NCI-H1048 (cell line): ENCODE results near the gene LAD1.

Experiments
- DNase-seq: peaks from one replicate; lab custom pipeline; 2025; lab: John Stamatoyannopoulos, UW

LAD1 gene

GRCh38 chr1:201363467-201363866, 35.7 kb downstream of the LAD1 start:
- no peak for DNase-seq

GRCh38 chr1:201362906-201363305, 36.2 kb downstream of the LAD1 start:
- DNase-seq, result no peak

- DNase-seq, result peak; percentile 34
Observed at GRCh38 chr1:201361652-201362504, 37.2 kb downstream of the LAD1 start.

DNA sequence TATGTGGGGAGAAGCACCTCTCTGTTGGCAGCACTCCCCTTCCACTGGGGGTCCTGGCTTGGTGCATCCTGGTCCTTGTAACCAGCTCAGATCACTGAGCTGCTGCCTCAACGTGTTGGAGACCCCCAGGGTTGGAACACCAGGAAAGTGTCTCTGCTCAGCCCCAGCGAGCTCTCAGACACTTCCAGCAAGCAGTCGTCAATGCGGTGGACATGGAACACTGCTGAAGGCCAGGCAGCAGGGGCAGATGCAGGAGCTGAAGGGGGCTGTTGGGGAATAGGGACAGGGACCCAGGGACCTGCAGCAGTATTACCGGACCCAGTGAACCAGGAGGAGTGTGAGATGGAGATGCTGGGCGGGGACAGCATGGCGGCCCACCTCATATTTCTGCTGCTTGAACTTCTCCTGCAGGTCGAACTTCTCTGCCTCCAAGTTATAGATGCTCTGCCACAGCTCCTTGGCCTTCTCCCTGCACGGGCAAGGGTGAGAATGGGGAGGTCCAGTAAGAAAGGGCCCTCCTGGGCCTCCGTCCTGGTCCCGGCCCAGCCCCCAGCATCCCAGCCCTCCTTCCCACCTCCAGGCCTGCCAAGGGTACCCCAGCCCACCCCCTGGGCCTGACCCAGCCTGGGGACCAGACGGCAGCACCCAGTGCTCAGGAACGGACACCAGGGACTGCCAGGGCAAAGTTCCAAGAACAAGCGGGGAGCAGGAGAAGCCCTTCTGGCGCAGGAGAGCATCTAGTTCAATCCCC, 38.0 kb downstream of the LAD1 start:
- no peak for DNase-seq

DNA sequence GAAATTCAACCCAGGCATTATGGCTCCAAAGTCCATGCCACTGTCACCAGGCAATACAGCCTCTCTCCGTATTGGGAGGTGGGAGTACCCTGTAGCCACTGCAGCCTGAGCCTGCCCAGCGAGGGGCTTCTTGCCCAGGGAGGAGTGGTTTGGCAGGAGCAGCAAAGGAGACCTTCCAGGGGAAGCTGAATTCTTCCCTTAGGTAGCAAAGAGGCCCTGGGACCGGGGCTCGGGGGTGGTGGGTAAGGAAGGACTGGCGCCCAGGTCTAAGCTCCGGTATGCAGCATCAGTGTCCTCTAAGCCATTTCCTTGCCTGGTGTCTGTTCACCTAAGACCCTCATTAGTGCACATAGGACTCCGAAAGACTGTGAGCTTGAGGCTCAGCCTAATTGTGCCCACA, 38.6 kb downstream of the LAD1 start:
- DNase-seq, result no peak

- DNase-seq, result no peak
Observed at GRCh38 chr1:201359873-201360210, 39.3 kb downstream of the LAD1 start.

- DNase-seq, result no peak
Observed at GRCh38 chr1:201359031-201359872, 39.9 kb downstream of the LAD1 start.

GRCh38 chr1:201358596-201358995, 40.5 kb downstream of the LAD1 start:
- no peak for DNase-seq

DNA sequence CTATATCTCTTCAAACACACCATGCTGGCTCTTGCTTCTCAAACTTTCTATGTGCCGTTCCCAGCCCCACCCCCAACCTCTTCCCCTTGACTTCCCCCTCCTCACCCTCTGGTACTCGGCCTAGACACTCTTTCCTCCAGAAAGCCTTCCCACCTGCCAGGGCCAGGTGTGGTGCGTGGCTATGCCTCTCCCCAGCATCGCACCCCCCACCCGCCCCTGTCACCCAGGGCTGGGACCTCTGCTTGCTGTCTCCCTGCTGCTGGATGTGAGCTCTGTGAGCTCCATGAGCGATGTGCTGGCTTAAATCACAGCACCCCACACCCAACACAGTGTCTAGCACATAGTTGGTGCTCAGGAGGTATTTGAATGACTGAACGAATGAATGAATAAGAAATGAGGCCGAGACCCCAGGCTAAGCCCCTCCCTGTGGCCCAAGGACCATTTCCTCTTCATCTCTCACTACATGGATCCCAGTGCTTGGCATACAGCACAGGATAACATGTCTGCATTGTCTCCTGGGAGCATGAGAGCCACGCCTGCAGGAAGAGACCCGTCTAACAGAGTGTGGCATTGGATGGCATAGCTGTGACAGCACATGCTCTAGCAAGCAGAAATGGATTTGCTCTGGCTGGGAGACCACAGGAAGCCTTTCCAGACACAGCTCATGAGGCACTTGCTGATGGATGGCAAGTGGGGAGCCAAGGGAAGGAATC, 41.3 kb downstream of the LAD1 start:
- DNase-seq, result no peak

- no peak for DNase-seq
Observed at GRCh38 chr1:201357211-201357610, 41.9 kb downstream of the LAD1 start.

GRCh38 chr1:201356701-201357100, 42.4 kb downstream of the LAD1 start:
- DNase-seq, result no peak

DNA sequence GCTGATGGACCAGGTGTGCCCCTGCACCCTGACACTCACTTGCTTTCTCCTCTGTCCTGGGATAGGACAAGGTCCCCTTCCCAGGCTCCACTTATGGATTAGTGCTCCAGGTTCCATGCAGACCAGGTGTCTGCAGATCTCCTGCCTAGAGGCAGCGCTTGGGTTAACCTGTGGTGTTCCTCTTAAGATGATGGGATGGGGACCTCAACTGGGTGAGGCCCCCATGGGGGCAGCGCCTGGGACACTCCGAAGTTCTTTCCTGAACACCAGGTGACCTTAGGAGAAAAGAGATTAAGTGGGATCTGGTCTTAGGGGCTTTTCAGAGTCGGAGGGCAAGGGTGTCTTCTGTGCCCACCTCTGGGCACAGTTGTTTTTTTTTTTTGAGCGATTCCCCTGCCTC, 42.9 kb downstream of the LAD1 start:
- no peak for DNase-seq

- no peak for DNase-seq
Observed at GRCh38 chr1:201355471-201355870, 43.7 kb downstream of the LAD1 start.

GRCh38 chr1:201354901-201355295, 44.2 kb downstream of the LAD1 start:
- DNase-seq, result no peak

DNA sequence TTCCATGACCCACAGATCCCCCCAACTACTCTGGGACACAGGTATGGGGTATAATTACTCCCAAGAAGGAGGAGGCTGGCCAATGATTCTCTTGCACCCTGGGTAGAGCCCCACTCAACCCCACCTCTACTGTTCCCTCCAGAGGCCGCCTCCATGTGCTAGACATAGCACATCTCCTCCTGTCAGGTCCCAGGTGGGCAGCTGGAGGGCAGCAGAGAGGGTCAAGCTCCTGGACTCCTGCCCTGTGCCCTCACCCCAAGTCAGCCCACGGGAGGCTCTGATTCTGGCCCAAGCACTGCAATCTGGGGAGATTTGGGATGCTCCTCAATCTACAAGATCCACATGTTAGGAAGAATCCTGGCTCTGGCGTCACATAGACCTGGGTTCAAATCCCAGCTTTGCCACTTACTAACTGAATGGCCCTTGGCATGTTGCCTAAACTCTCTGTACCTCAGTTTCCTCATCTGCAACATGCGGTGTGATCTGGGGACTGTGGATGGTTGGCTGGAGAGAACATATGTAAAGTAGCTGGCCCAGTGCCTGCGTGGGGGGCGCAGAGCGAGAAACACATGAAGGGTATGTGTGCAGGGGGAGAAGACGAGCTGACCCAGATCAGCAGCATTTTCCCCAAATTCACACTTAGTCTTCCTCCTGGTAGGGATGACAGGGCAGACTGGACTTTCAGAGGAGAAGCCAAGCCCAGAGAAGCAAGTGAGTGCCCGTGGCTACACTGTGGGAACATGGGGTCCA, 44.8 kb downstream of the LAD1 start:
- no peak for DNase-seq

DNA sequence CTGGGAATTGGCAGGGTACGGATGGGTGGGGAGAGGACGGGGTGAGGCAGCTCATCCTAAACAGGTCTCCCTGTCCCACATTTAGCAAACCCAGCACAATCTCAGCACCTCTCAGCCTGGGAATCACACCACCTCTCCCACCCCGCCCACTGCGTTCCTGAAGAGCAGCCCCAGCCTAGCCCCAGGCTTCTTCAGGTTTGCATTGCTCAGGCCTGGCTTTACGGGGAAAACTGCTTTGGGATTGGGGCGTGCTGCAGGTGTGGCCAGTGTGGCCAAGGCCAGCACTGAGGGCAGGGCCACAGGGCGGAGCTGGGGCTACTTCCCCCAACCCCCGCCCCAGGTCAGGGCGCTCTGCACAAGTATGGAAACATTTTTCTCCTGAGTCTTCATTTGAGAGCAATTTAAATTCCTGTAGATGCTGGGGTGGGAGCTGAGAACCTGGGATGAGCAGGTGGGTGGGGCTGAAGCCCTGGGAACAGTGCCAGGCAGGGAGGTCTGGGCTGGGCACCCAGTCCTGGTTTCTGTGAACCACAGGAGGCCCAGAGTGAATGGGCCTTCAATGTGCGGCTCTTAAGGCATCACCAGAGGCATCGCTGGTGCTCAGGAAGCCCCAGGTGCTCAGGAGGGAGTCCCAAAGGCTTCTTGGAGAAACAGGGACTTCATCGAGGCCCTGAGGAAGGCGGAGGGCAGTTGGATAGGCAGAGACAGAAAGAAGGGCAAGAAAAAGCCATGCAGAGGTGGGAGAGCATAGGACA, 45.8 kb downstream of the LAD1 start:
- no peak for DNase-seq

- DNase-seq, result no peak
Observed at GRCh38 chr1:201351617-201352016, 47.5 kb downstream of the LAD1 start.

- no peak for DNase-seq
Observed at GRCh38 chr1:201350884-201351283, 48.2 kb downstream of the LAD1 start.

- DNase-seq, result no peak
Observed at GRCh38 chr1:201350361-201350725, 48.8 kb downstream of the LAD1 start.

DNA sequence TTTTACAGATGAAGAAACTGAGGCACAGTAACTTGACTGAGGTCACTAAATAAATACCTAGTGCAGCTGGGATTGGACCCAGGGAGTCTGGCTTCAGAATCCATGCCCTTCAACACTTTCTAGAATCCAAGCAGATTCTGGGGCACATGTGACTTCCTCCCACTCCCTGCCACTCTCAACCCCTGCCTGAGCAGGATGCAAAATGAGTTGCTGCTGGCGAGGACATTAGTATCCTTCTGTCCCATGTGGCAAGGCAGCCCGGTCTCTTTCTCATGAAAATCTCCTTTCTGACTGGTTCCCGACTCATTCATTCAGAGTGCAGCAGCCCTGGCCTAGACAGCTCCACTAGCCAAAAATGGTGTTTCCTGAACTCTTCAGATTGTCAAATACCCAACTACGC, 50.0 kb downstream of the LAD1 start:
- no peak for DNase-seq

GRCh38 chr1:201348211-201348566, 50.9 kb downstream of the LAD1 start:
- no peak for DNase-seq
